M059J (cell line): ENCODE data around the gene SC5D. TPM values are rescaled to one million over a fixed set of nuclear protein-coding genes. Genes with fewer than 3 reads are reported as not detected.

Experiments used
- DNase-seq: peaks from one replicate; pipeline ENCODE4 v3.0.0-alpha.2; 2012; ENCODE audit warnings: low read depth
- total RNA-seq: library from RNA; depleted of rRNA; stranded (reverse); fragments of >200 nt; shearing (Covaris generic); gene quantifications from 2 replicates; pipeline ENCODE4 v1.2.3, GENCODE V29; 2014

Gene SC5D
- total RNA-seq, 1 experiment from 2014 or later, result 126 TPM

- peak; percentile 2 for DNase-seq
Measured at GRCh38 chr11:121328967-121329679, 36.6 kb downstream of the SC5D start.

GRCh38 chr11:121329781-121330395, 37.3 kb downstream of the SC5D start:
- DNase-seq, result no peak

- no peak for DNase-seq
Measured at GRCh38 chr11:121330614-121331435, 38.3 kb downstream of the SC5D start.

GRCh38 chr11:121334973-121335710, 42.6 kb downstream of the SC5D start:
- no peak for DNase-seq

GRCh38 chr11:121336279-121336937, 43.8 kb downstream of the SC5D start:
- no peak for DNase-seq

GRCh38 chr11:121337078-121337477, 44.5 kb downstream of the SC5D start:
- DNase-seq, result no peak

- DNase-seq, result no peak
Measured at GRCh38 chr11:121337740-121338272, 45.2 kb downstream of the SC5D start.

GRCh38 chr11:121338536-121338935, 46.0 kb downstream of the SC5D start:
- DNase-seq, result no peak

GRCh38 chr11:121340032-121340580, 47.5 kb downstream of the SC5D start:
- no peak for DNase-seq

GRCh38 chr11:121341609-121342008, 49.0 kb downstream of the SC5D start:
- DNase-seq, result no peak

GRCh38 chr11:121344824-121345223, 52.3 kb downstream of the SC5D start:
- DNase-seq, result no peak

- no peak for DNase-seq
Measured at GRCh38 chr11:121347094-121347493, 54.5 kb downstream of the SC5D start.

GRCh38 chr11:121347813-121348212, 55.2 kb downstream of the SC5D start:
- no peak for DNase-seq

- DNase-seq, result no peak
Measured at GRCh38 chr11:121348220-121348875, 55.8 kb downstream of the SC5D start.

- DNase-seq, result no peak
Measured at GRCh38 chr11:121349790-121350189, 57.2 kb downstream of the SC5D start.

GRCh38 chr11:121350314-121351082, 57.9 kb downstream of the SC5D start:
- DNase-seq, result no peak

GRCh38 chr11:121351083-121351630, 58.6 kb downstream of the SC5D start:
- no peak for DNase-seq

GRCh38 chr11:121352251-121352891, 59.8 kb downstream of the SC5D start:
- no peak for DNase-seq

- no peak for DNase-seq
Measured at GRCh38 chr11:121354192-121354591, 61.6 kb downstream of the SC5D start.
